Lower leg skin (tissue), 3 donors: Measurements from ENCODE around the gene LMBRD1.

Source experiments
- CTCF ChIP-seq, 3 donors: fragments of 450-650 bp; IDR thresholded peaks; one replicate each; pipeline ENCODE4 v1.5.1; 2016; ENCODE audit warnings: antibody characterized with exemption in 3 of 3, mild to moderate bottlenecking in 3 of 3, moderate library complexity in 2 of 3
- POLR2A ChIP-seq, 2 donors: fragments of 450-650 bp; IDR thresholded peaks; one replicate each; pipeline ENCODE4 v1.6.1; 2016 to 2017; ENCODE audit warnings: antibody characterized with exemption in 2 of 2, mild to moderate bottlenecking in 1 of 2, moderate library complexity in 1 of 2

- no peak for TF ChIP-seq CTCF (IDR thresholded peaks at IDR 0.05)
- TF ChIP-seq POLR2A (IDR thresholded peaks at IDR 0.05): no peak
These were observed 146.1 kb downstream of the LMBRD1 start for GRCh38 chr6:69650703-69651102.
